Right renal pelvis (tissue), 4 donors: Measurements from ENCODE around the gene RSPRY1. TPM values are rescaled to one million over a fixed set of nuclear protein-coding genes. Genes with fewer than 3 reads are reported as not detected.
"Not testable (repeated sequence)": the region's sequence is repeated elsewhere in the genome, so short reads cannot be mapped to it uniquely, and the experiment has no call there.

Experiments used
- DNase-seq, 4 donors: peaks; one replicate each; pipeline ENCODE4 v3.0.0-alpha.2; 2013; ENCODE audit warnings: low read depth in 4 of 4, low spot score in 3 of 4, missing footprints in 1 of 4
- polyA plus RNA-seq, 4 donors: library from polyadenylated mRNA; unstranded; fragments of 120-200 nt; gene quantifications; one replicate each; pipeline ENCODE4 v1.2.1, GENCODE V29; 2013; ENCODE audit not compliant: insufficient read length in 4 of 4

RSPRY1 gene
- polyA plus RNA-seq, 4 donors = 39.7 to 54.0 (median 48.6) TPM

DNA sequence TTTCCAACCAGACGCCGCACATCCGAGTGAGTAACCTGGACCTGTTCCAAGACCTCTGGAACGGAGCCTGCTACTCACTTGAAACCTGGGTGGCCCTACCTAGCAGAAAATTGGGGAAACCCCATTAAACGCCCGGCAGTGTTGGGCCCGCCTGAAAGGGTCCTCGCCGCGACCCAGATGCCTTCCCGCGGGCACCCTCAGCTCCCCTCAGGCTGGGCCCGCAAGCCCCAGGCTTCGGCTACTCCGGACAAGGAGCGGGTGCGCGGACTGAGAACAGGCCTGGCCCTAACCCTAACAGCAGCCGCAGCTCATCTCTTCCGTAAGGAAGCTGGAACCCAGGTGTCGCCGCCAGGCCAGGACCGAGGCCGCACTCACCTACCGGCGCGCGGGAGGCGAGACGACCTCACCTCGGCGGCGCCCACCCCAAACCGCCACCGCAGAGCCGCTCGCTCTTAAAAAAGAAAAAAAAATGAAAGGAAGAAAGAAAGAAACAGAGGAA is 634 bp upstream of the RSPRY1 start:
- DNase-seq = peak in 1 of 4 donors; percentile 27

DNA sequence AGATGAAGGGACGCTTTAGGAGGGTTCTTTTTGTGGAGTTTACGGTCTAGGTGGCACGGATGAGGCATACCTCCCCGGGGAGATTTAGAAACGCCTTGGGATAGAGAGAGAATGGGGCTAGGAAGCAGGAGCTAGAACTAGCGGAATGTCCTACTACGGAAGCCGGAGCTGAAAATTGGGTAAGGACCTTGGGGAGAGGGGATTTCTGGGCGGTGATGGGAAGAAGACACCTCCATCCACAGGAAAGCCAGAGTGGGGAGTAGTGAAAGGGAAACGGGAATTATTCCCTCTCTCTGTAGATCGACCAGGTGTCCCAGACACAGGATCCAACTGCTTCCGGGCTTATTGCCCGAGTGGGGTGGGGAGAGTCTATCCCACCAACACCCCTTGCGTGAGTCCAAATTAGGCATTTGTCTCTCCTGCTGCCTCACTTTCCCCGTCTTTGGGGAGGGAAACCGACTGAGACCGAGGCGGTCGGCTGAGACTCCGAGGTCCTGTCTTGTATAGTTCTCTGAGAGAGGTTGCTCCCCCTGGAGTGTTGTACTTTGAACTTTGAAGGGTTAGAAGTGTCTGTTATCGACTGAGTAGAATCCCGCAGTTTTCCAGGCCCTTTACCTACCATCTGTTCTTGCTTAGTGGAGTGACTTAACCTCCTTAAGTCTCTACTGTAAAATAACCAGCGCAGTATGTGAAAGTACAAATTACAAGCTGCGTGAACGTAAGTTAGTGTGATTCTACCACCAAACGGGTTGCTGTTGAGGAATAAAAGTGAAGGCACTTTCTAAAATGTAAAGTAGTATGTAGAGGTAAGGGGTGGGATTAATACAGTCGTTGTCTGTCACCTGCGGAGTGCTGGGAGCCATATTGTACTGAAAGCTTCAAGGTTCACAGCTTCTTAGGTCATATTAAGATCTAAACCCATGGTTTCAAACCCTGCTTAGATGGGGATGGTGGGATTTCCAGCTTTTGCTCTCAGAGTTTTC is 1.0 kb downstream of the RSPRY1 start:
- peak in 3 of 4 donors; percentile 16 to 49 (median 19) for DNase-seq

DNA sequence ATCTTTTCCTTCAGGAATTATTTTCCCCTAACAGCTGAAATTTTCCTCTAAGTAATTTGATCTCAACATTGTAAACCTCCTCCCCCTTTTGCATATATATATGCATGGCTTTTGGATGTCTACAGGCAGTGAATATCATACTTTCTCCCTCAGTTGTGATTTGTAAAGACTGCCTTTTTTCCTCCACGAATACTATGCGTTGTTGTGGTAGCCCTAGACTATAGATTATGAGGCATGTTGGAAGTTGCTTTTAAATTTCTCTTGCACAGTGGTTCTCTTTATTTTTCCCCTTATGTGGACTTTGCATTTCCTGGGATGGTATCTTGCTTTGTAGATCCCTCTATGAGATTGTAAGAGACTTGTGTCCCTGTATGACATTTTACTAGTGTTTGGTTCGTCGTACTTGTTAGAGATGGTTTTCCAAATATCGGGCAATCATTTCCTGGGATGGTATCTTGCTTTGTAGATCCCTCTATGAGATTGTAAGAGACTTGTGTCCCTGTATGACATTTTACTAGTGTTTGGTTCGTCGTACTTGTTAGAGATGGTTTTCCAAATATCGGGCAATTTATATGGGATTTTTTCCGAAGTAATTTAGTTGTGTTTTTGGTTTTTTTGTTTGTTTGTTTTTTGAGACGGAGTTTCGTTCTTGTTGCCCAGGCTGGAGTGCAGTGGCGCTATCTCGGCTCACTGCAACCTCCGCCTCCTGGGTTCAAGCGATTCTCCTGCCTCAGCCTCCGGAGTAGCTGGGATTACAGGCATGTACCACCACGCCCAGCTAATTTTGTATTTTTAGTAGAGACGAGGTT is 2.0 kb downstream of the RSPRY1 start:
- not testable (repeated sequence) for DNase-seq

DNA sequence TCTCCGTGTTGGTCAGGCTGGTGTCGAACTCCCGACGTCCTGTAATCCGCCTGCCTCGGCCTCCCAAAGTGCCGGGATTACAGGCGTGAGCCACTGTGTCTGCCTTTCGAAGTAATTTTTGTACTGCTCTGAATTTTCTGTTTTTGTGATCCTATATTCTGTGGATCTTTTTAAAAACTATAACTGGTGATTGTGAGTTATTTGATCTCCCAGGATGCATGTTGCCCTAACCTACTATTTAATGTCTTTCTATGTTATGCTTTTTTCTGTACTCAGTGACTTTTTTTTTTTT is 2.5 kb downstream of the RSPRY1 start:
- DNase-seq = no peak

DNA sequence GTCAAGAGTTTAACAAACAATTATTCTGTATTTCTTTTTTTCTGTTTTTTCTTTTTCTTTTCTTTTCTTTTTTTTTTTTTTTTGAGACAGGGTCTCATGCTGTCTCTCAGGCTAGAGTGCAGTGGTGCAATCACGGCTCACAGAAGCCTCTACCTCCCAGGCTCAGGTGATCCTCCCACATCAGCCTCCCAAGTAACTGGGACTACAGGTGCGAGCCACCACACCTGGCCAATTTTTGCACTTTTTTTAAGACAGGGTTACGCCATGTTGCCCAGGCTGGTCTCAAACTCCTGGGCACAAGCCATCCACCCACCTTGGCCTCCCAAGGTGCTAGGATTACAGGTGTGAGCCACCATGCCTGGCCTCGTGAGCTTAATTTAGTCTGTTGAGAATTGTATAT is 3.4 kb downstream of the RSPRY1 start:
- DNase-seq = not testable (repeated sequence)

DNA sequence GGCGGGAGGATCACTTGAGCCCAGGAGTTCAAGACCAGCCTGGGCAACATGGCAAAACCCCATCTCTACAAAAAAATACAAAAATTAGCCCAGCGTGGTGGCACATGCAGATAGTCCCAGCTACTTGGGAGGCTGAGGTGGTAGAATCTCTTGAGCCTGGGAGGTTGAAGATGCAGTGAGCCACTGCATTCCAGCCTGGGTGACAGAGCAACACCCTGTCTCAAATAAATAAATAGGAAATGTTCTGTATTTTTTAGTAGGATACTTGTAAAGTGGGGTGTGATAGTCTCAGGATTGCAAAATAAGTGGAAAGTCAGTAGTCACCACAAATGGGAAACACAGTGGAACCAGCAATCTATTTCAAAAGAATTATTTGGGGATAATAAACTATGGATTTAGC is 4.0 kb downstream of the RSPRY1 start:
- no peak for DNase-seq

DNA sequence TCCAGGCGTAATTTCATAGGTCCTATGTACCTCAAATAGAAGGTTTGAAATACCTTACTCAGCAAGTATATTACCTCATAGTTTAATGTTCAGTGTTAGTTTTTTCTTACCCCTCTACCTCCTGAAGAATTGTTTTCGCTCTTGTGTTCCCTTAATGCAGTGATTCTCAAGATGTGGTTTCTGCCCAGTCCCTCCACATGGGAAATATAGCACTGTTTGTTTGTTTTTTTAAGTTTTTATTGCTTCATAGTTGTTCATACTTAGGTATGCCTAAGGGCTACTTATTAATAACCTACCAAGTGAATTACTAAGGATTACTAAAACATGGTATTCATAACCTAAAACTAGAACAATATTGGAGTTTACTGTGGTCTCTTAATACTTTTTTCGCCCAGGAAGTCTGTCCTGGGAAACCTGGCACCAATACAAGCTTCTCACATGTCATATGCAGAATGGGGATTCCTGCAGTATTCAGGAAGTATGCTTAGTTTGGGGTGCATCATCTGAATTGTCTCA is 5.0 kb downstream of the RSPRY1 start:
- no peak for DNase-seq

DNA sequence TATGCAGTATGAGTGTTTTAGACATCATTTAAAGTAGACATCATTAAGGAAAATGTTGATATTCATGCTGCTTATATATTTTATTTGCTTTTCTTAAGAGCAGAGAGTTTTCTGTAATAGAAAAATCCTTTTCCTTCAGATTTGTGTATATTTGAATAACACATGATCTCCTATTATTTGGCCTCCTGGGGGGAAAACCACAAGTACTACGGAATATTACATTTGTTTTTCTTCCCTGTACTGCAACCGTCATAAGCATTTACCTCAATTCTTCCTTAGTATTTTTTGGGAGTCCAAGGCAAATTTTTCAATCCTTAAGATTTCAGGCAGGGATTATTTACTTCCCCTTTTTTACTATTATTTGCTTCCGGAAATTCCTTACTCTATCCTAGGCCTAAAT is 6.0 kb downstream of the RSPRY1 start:
- no peak for DNase-seq

DNA sequence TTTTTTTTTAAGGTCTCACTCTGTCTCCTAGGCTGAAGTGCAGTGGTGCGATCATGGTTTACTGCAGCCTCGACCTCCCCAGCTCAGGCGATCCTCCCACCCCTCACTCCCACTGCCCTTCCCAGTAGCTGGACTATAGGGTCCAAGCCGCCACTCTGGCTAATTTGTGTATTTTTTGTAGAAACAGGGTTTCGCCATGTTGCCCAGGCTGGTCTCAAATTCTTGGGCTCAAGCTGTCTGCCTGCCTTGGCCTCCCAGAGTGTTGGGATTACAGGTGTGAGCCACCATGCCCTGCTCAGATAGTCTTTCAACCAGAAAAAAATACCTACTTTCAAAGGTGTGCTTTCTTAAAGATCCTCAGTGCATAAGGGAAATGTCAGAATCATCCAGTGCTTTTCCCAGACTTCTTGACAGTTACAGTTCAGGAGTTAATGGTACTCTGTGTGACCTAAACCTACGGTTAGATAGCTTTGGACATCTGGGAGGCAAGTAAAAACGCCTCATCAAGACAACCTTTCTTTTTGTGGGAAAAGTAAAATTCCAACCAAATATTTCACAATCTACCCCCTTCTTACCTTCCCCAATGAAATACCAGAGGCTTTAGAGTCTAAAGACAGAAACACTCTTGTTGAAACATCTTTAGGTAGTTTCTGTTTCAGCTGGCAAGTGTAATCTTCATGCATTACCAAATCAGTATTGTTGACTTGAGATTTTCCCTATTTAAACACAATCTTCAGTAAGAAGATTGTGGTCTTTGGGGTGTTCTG is 6.8 kb downstream of the RSPRY1 start:
- no peak for DNase-seq

DNA sequence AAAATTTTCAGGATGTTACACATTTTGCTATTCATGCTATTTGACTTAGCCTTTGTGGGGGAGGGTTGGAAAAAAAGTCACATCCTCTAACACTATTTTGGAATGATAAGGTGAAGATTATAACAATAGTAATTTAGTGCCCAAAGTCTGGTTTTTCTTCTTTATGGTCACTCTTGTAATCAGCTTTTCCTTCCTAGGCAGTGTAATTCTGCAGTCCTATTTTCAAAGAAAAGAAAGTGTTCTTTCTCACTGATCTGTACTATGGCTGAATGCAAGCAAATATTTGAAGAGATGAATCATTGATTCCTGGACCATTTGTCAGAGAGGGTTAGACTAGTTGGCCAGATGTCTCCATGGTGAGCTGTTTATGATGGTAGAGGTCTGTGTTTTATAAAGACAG is 8.4 kb downstream of the RSPRY1 start:
- no peak for DNase-seq

DNA sequence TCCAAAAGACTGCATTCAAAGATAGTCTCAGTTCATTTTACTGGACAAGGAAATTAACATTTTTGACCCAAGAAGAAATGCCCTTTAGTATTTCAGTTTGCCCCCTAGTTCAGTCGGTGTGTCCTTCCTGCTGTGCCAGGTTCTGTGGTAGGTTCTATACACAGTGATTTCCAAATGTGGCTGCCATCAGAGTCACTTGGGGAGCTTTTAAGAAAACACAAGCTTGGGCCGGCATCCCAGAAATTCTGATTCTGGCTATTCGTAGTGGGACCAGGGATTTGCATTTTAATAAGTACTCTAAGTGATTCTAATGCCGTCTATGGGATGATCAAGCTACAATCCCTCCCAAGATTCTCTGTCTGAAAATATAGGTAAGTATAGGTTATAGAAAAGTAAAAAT is 10.2 kb downstream of the RSPRY1 start:
- no peak for DNase-seq

DNA sequence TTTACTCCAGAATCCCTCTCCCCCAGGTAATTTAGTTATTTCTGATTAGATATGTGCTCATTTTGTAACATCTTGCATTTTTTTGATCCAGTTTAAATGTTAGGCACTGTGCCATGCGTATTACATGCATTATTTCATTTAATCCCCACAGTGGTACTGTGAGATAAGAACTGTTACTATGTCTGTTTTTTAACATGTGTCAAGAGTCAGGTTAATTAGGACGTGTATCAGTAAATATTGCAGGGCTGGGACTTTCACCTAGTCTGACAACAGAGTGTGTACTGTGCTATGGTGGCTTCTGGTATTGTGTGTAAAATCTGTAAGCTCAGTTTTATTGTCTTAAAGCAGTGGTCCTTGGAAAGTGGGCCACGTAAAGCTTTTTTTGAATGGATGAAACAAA is 10.6 kb downstream of the RSPRY1 start:
- DNase-seq = no peak

DNA sequence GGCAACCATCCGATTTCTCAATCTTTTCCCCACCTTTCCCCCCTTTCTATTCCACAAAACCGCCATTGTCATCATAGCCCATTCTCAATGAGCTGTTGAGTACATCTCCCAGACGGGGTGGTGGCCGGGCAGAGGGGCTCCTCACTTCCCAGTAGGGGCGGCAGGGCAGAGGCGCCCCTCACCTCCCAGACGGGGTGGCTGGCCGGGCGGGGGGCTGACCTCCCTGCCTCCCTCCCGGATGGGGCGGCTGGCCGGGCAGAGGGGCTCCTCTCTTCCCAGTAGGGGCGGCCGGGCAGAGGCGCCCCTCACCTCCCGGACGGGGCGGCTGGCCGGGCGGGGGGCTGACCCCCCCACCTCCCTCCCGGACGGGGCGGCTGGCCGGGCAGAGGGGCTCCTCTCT is 14.2 kb downstream of the RSPRY1 start:
- DNase-seq = not testable (repeated sequence)

DNA sequence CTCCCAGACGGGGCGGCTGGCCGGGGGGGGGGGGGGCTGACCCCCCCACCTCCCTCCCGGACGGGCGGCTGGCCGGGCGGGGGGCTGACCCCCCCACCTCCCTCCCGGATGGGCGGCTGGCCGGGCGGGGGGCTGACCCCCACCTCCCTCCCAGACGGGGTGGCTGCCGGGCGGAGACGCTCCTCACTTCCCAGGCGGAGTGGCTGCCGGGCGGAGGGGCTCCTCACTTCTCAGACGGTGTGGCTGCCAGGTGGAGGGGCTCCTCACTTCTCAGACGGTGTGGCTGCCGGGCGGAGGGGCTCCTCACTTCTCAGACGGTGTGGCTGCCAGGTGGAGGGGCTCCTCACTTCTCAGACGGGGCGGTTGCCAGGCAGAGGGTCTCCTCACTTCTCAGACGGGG is 14.8 kb downstream of the RSPRY1 start:
- DNase-seq = not testable (repeated sequence)

DNA sequence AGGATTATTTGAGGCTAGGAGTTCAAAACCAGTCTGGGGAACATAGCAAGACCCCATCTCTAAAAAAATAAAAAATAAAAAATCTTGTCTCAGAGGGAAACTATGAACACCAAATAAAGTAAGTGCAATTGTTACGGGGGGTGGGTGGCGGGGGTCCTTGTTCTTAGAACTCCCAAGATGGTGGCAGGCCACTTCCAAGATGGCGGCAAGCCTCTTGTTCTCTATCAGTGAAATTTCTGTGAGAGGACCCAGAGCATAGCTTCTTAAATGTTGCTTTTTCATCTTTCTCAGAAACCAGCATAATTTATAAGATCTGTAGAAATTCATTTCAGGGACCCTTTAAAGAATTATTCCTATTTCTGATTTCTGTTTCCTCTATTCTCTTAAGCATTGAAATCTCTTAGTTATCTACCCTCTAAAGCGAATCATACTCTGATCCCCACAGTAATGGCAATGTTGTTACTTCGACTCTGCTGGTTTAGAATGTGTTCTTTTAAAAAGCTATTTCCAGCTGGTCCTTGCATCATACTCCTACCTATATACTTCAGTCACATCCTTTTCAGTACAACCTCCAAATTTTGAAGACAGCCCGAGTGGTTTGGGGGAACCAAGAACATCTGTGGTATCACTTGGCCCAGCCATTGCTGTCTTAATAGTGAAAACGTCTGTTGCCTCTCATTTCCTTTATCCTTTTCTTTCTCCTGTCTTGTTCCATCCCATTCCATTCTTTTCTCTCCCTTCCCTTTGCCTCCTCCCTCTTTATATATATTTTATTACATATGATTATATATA is 16.2 kb downstream of the RSPRY1 start:
- DNase-seq = no peak

DNA sequence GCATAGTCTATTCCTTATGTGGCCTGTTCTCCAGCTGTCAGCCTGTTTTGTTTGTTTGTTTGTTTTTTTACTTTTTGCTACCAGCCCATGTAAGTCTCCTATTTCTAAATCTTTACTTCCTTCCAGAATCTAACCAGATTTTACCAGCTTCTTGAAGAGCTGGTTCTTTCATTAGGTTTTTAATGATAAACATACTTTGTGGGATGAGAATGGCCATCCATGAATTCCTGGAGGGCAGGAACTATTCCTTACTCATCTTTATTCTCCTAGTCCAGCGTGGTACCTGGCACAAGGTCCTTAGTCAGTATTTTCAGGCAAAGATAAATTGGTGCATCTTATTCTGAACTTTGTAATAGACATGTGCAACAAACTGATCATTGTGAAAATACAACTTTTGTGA is 17.3 kb downstream of the RSPRY1 start:
- DNase-seq = no peak

DNA sequence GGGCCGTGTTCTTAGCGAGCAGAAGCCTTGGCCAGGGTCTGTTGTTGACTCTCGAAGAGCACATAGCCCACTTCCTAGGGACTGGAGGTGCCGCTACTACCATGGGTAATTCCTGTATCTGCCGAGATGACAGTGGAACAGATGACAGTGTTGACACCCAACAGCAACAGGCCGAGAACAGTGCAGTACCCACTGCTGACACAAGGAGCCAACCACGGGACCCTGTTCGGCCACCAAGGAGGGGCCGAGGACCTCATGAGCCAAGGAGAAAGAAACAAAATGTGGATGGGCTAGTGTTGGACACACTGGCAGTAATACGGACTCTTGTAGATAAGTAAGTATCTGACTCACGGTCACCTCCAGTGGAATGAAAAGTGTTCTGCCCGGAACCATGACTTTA is 18.5 kb downstream of the RSPRY1 start:
- no peak for DNase-seq

DNA sequence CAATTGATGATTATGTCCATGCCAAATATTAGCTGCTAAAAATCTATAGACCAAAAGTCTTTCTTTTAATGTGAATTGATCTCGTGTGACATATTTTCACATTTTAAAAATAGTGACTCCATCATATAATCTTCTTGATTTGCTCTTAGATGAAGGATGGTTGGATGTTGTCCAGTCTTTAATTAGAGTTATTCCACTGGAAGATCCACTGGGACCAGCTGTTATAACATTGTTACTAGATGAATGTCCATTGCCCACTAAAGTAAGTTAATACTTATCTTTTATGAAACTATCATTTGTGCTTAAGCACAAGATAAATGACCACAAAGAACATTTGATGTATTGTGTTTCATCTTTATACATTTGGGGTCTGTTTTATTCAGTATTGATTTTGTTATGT is 22.8 kb downstream of the RSPRY1 start:
- DNase-seq = no peak

DNA sequence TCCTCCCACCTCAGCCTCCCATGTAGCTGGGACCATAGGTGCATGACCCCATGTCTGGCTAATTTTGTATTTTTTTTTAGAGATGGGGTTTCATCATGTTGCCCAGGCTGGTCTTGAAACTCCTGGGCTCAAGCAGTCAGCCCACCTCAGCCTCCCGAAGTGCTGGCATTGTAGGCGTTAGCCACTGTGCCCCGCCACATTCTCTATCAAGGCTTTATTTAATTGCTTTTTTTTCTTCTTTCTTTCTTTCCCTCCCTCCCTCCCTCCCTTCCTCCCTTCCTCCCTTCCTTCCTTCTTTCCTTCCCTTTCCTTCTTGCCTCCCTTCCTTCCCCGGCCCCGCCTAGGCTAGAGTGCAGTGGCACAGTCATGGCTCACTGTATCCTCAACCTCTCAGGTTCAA is 23.7 kb downstream of the RSPRY1 start:
- no peak for DNase-seq

DNA sequence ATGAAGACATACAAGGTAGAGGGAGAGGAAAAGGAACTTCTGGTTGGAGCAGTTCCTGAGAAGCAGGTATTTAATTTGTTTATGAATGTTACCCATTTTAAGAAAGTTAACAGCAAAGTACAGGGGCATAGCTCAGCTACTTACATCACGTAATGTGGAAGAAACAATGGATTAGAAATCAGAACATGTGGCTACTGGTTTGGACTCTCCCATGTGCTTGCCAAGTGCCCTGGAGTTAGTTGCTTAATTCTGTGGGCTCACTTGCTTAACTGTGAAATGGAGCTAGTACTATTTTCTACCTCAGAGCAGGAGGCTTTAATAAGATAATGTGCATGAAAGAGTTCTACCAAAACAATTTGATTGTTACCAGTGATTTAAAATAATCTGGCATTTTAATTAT is 27.3 kb downstream of the RSPRY1 start:
- no peak for DNase-seq
